ENCODE measurements around the gene GRPEL2. TPM values are rescaled to one million over a fixed set of nuclear protein-coding genes. Genes with fewer than 3 reads are reported as not detected.
A peak's percentile ranks its signal among the peaks of the same experiment; 100 is the strongest.

The GRPEL2 gene
- polyA plus RNA-seq, 1 experiment = 21.6 TPM

- DNase-seq (ENCODE audit: low read depth, low spot score) = no peak
- Histone ChIP-seq H3K9me3 (ENCODE audit: control insufficient read depth, insufficient read depth, low read length) (no peaks in the 10 kb centered on the region), H3K27ac (ENCODE audit: low read depth, low read length) (no peak overlapping the region), H3K27me3 (ENCODE audit: control insufficient read depth, insufficient read depth, low read length) (no peaks in the 10 kb centered on the region), H3K4me3 (ENCODE audit: low read depth, low read length) (no peak overlapping the region)
- TF ChIP-seq CTCF (IDR thresholded peaks at IDR 0.05; ENCODE audit: low read depth, low read length) = no peak
- ChIA-PET POLR2A (interaction anchor here (3.6 kb wide), 1 partner anchor 68 kb away, joined by 31 read pairs; no protein-coding TSS in a partner anchor), CTCF (interaction anchor here (0.8 to 7.2 kb wide), 17 partner anchors 9 to 252 kb away, joined by 3 to 90 read pairs (median 17); partner anchors contain the start of gene PCYOX1L)
Observed at GRCh38 chr5:149366169-149366729, 20.9 kb downstream of the GRPEL2 start.

DNA sequence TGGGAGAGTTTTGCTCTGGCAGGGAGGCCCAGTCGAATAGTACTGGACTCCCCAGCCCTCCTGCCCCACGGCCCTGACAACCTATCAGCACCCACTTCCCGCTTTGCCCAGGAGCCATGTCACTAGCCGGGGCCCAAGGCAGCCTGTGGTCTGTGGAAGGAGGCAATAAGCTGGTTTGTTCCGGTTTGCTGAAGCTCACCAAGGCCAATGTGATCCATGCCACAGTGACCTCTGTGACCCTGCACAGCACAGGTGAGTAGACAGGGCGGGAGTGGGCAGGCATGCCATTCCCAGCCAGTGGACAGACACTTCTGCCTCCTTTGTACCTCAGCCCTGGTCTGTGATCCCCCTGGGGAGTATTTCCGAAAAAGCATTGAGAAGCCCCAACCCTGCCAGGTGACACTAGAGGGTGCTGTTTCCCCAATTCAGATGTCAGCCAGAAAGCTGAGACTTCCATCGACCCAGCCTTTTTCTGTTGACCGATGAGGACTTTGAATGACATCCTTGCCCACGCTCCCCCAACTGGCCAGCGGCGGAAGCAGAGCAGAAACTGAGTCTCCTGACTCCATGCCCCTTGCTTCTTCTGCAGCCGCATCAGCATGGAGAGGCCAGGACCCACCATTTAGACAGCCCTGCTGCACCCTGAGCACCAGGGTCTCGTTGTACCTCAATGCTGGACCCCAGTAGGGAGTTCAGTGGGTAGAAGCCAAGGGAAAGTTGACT lies 22.1 kb downstream of the GRPEL2 start:
- DNase-seq (ENCODE audit: low read depth, low spot score) = no peak
- no peak overlapping the region for H3K27ac ChIP-seq (ENCODE audit: low read depth, low read length)
- ChIA-PET POLR2A (interaction anchor here (0.5 to 3.6 kb wide), 6 partner anchors 14 to 66 kb away, joined by 3 to 31 read pairs (median 6); no protein-coding TSS in a partner anchor), CTCF (interaction anchor here (0.5 to 7.2 kb wide), 39 partner anchors 8 to 438 kb away, joined by 3 to 90 read pairs (median 6); partner anchors contain the start of genes CSNK1A1, GRPEL2, IL17B and PCYOX1L)
- H3K9me3 ChIP-seq (ENCODE audit: control insufficient read depth, insufficient read depth, low read length) = no peaks in the 10 kb centered on the region
- TF ChIP-seq CTCF (IDR thresholded peaks at IDR 0.05; ENCODE audit: low read depth, low read length) = peak; percentile 93
- no peak overlapping the region for H3K4me3 ChIP-seq (ENCODE audit: low read depth, low read length)
- H3K27me3 ChIP-seq (ENCODE audit: control insufficient read depth, insufficient read depth, low read length) = no peaks in the 10 kb centered on the region

- TF ChIP-seq CTCF (IDR thresholded peaks at IDR 0.05; ENCODE audit: low read depth, low read length) = no peak
- ChIA-PET POLR2A (interaction anchor here (0.5 to 3.6 kb wide), 6 partner anchors 15 to 66 kb away, joined by 3 to 31 read pairs (median 6); no protein-coding TSS in a partner anchor), CTCF (interaction anchor here (0.8 to 7.2 kb wide), 34 partner anchors 8 to 438 kb away, joined by 3 to 90 read pairs (median 7); partner anchors contain the start of genes CSNK1A1, GRPEL2, IL17B and PCYOX1L)
Observed at GRCh38 chr5:149367972-149368645, 22.8 kb downstream of the GRPEL2 start.

GRCh38 chr5:149370878-149371277 lies 25.6 kb downstream of the GRPEL2 start:
- no peak for TF ChIP-seq CTCF (IDR thresholded peaks at IDR 0.05; ENCODE audit: low read depth, low read length)
- Histone ChIP-seq H3K9me3 (ENCODE audit: control insufficient read depth, insufficient read depth, low read length) (no peaks in the 10 kb centered on the region), H3K27ac (ENCODE audit: low read depth, low read length) (no peak overlapping the region), H3K27me3 (ENCODE audit: control insufficient read depth, insufficient read depth, low read length) (no peaks in the 10 kb centered on the region), H3K4me3 (ENCODE audit: low read depth, low read length) (no peak overlapping the region)
- ChIA-PET POLR2A (interaction anchor here (0.8 to 1.1 kb wide), 3 partner anchors 17 to 52 kb away, joined by 3 to 5 read pairs (median 4); no protein-coding TSS in a partner anchor), CTCF (interaction anchor here (0.6 to 7.2 kb wide), 26 partner anchors 10 to 251 kb away, joined by 3 to 90 read pairs (median 6); partner anchors contain the start of genes GRPEL2, IL17B and PCYOX1L)
- DNase-seq (ENCODE audit: low read depth, low spot score) = no peak

More at GRCh38 chr5:149367972-149368645, 22.8 kb downstream of the GRPEL2 start:
- Histone ChIP-seq H3K27ac (ENCODE audit: low read depth, low read length) (no peak overlapping the region), H3K27me3 (ENCODE audit: control insufficient read depth, insufficient read depth, low read length) (no peaks in the 10 kb centered on the region), H3K9me3 (ENCODE audit: control insufficient read depth, insufficient read depth, low read length) (no peaks in the 10 kb centered on the region), H3K4me3 (ENCODE audit: low read depth, low read length) (no peak overlapping the region)
- no peak for DNase-seq (ENCODE audit: low read depth, low spot score)

Measured in AG04450 (cell line).